Fibroblast of villous mesenchyme (primary cell): ENCODE data around the gene SLC25A18. TPM values are rescaled to one million over a fixed set of nuclear protein-coding genes. Genes with fewer than 3 reads are reported as not detected.

Experiments
- DNase-seq: peaks from one replicate; pipeline ENCODE4 v3.0.0-alpha.2; 2010; ENCODE audit warnings: low read depth
- H3K4me3 ChIP-seq: 2 replicates; pipeline ENCODE4 v1.5.1; 2011; ENCODE audit warnings: low read depth, mild to moderate bottlenecking, low read length
- total RNA-seq: library from RNA; depleted of rRNA; stranded (reverse); fragments of >200 nt; gene quantifications from 2 replicates; pipeline ENCODE4 v1.2.3, GENCODE V29; 2012
- TF ChIP-seq, protein P1 (sequence below): IDR thresholded peaks from 2 replicates; pipeline ENCODE4 v1.5.1; 2012; ENCODE audit warnings: low read depth, mild to moderate bottlenecking, low read length; ENCODE audit not compliant: insufficient read depth

SLC25A18 gene
- total RNA-seq, 1 donor = under 0.01 TPM

DNA sequence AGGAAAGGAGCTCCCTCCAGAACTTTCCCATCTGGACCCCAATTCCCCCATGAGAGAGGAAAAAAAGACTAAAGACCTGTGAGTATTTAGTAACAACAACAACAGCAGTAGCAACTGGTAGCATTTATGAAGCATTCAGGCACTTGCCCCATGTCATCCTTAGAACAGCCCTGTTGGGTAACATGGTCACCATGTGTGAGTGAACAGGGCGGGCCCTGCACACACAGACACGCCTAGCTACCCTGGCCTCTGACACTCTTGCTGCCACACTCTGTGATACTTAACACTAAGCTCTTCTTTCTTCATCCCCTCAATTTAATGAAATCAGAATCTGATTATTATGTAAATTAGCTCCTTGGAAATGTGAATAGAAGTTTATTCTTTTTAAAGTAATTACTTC lies 26.1 kb upstream of the SLC25A18 start:
- TF ChIP-seq, protein P1, sequence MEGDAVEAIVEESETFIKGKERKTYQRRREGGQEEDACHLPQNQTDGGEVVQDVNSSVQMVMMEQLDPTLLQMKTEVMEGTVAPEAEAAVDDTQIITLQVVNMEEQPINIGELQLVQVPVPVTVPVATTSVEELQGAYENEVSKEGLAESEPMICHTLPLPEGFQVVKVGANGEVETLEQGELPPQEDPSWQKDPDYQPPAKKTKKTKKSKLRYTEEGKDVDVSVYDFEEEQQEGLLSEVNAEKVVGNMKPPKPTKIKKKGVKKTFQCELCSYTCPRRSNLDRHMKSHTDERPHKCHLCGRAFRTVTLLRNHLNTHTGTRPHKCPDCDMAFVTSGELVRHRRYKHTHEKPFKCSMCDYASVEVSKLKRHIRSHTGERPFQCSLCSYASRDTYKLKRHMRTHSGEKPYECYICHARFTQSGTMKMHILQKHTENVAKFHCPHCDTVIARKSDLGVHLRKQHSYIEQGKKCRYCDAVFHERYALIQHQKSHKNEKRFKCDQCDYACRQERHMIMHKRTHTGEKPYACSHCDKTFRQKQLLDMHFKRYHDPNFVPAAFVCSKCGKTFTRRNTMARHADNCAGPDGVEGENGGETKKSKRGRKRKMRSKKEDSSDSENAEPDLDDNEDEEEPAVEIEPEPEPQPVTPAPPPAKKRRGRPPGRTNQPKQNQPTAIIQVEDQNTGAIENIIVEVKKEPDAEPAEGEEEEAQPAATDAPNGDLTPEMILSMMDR = no peak
- no peak for DNase-seq
- no peak overlapping the region for H3K4me3 ChIP-seq

DNA sequence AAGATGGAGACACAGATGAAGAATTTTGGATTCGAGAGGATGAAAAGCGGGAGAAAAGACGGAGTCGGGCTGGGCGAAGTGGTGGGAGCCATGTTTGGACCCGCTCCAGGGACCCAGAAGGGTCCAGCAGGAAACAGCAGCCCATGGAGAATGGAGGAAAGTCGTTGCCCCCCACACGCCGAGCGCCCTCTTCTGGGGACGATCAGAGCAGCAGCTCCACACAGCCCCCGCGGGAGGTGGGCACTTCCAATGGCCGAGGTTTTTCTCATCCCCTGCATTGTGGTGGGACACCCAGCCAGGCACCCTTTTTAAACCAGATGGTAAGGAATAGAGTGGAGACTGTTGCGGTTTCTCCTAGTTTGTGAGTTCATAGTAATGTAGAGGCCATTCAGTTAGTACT lies 22.8 kb upstream of the SLC25A18 start:
- no peak for DNase-seq
- TF ChIP-seq, protein P1 = peak; percentile 4
- H3K4me3 ChIP-seq = no peak overlapping the region

DNA sequence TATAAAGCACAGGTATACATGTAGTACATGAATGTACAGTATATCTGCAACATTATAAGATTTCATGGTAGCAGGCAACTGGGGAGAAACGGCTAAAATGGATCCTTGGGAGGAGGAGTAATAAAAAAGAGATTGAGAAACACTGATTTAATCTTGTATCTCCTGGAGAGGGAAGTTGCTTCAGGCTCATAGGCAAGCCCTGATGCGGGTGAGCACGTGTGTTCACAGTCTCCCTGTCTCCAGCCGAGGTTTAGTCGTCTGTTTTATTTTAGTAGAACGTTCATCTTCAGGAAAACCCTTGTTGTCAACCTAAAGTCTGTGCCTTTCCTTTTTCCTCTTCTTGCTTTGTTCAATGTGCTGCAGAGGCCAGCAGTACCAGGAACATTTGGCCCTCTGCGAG lies 21.8 kb upstream of the SLC25A18 start:
- TF ChIP-seq, protein P1 = no peak

DNA sequence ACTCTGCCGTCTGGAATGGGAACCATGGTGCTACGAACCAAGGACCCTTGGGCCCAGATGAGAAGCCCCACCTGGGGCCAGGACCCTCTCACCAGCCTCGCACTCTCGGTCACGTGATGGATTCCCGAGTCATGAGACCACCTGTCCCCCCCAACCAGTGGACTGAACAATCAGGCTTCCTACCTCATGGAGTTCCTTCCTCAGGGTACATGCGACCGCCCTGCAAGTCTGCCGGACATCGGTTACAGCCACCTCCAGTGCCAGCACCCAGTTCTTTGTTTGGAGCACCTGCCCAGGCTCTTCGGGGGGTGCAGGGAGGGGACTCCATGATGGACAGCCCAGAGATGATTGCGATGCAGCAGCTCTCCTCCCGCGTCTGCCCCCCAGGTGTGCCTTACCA lies 20.8 kb upstream of the SLC25A18 start:
- no peak overlapping the region for H3K4me3 ChIP-seq
- TF ChIP-seq, protein P1 = no peak
- no peak for DNase-seq

More for the DNA sequence above, 21.8 kb upstream of the SLC25A18 start:
- DNase-seq = no peak
- H3K4me3 ChIP-seq = no peak overlapping the region

DNA sequence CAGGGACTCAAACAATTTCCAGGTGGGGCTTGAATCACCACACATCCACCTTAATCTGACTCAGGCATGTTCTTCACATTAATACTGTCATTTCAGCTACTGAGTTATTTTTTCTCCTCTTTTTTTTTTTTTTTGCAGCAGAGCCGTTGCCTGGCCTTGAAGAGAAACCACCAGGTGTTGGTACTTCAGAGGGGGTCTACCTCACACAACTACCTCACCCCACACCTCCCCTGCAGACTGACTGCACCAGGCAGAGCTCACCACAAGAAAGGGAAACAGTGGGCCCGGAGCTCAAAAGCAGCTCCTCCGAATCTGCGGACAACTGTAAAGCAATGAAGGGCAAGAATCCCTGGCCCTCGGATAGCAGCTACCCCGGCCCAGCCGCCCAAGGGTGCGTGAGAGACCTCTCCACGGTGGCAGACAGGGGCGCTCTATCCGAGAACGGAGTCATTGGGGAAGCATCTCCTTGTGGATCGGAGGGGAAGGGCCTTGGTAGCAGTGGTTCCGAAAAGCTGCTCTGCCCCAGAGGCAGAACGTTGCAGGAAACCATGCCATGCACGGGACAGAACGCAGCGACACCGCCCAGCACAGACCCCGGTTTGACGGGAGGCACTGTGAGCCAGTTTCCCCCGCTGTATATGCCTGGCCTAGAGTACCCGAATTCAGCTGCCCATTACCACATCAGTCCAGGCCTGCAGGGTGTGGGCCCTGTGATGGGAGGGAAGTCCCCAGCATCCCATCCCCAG lies 15.1 kb upstream of the SLC25A18 start:
- DNase-seq = no peak

DNA sequence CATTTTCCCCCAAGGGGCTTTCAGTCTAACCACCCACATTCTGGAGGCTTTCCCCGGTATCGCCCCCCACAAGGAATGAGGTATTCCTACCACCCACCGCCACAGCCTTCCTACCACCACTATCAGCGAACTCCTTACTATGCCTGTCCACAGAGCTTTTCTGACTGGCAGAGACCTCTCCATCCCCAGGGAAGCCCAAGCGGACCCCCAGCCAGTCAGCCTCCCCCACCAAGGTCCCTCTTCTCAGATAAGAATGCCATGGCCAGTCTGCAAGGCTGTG lies 14.6 kb upstream of the SLC25A18 start:
- TF ChIP-seq, protein P1 = no peak
- no peak overlapping the region for H3K4me3 ChIP-seq
- no peak for DNase-seq

More for the DNA sequence above, 15.1 kb upstream of the SLC25A18 start:
- H3K4me3 ChIP-seq = no peak overlapping the region
- TF ChIP-seq, protein P1 = no peak

DNA sequence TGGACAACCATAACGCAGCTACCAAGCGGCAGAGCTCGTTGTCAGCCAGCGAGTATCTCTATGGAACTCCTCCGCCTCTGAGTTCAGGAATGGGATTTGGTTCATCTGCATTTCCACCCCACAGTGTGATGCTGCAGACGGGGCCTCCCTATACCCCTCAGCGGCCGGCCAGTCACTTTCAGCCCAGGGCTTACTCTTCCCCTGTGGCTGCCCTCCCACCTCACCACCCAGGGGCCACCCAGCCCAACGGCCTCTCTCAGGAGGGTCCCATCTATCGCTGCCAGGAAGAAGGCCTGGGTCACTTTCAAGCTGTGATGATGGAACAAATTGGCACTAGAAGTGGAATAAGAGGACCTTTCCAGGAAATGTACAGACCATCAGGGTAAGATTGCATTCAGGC lies 14.1 kb upstream of the SLC25A18 start:
- DNase-seq = no peak
- no peak overlapping the region for H3K4me3 ChIP-seq
- TF ChIP-seq, protein P1 = no peak
